ENCODE results near the gene MYO10.

DNA sequence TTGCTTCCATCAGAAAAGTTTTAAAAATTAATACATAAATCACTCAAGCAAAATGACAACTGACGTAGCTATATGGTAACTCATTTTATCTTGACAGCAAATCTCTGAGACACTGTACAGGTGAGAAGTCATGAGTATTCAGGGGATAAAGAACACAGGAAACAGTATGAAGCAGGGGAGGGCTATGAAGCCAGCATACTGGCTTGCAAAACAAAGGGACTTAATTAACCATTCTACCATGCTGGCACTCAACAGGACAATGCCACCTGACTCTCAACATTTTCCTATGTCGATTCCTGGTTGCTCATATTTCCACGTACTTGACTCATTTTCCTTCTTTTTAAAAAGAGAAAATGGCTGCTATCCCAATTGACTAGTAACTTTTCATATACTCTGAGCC, 167.9 kb downstream of the MYO10 start:
- TF ChIP-seq, protein P1, sequence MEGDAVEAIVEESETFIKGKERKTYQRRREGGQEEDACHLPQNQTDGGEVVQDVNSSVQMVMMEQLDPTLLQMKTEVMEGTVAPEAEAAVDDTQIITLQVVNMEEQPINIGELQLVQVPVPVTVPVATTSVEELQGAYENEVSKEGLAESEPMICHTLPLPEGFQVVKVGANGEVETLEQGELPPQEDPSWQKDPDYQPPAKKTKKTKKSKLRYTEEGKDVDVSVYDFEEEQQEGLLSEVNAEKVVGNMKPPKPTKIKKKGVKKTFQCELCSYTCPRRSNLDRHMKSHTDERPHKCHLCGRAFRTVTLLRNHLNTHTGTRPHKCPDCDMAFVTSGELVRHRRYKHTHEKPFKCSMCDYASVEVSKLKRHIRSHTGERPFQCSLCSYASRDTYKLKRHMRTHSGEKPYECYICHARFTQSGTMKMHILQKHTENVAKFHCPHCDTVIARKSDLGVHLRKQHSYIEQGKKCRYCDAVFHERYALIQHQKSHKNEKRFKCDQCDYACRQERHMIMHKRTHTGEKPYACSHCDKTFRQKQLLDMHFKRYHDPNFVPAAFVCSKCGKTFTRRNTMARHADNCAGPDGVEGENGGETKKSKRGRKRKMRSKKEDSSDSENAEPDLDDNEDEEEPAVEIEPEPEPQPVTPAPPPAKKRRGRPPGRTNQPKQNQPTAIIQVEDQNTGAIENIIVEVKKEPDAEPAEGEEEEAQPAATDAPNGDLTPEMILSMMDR (IDR thresholded peaks at IDR 0.05), result no peak
- no peak for TF ChIP-seq POLR2A (IDR thresholded peaks at IDR 0.05)
